ENCODE data around the gene ACSBG1.

GRCh38 chr15:78263907-78264303 is 29.5 kb upstream of the ACSBG1 start:
- TF ChIP-seq TAF1 (IDR thresholded peaks at IDR 0.05; ENCODE audit: borderline replicate concordance, low read depth, low read length): no peak
- no peak for TF ChIP-seq POLR2A (IDR thresholded peaks at IDR 0.05; ENCODE audit: low read depth, low read length)

Measured in GM12892 (cell line).